ENCODE measurements around the gene SYNPO2.

SYNPO2 gene

DNA sequence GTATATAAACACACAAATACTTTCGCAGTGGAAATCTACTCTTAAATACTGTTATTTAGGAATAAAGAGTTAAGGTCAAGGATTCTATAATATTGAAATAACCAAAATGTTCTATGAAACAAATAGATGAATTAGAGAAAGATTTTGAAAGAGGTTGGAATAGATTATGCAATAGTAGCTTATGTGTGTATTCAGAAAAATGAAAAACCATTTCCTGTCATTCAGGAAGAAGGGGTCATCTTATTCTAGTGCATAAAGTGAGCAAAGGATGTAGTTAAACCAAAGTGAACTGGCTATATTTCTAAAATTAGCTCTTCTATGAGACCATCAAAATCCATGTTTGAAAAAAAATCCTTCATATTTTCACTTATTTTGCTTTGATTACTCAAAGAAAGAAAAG lies 217.0 kb downstream of the SYNPO2 start:
- ATAC-seq (ENCODE audit: insufficient read depth, low read depth) (no peak), DNase-seq (no peak)
- Histone ChIP-seq H3K27me3 (ENCODE audit: insufficient read depth, low read length, poor library complexity) (no peaks in the 10 kb centered on the region), H3K27ac (ENCODE audit: low read length) (no peak overlapping the region), H3K9me3 (ENCODE audit: insufficient read depth, low read length, severe bottlenecking) (no peaks in the 10 kb centered on the region), H3K4me1 (ENCODE audit: insufficient read depth, low read length) (no peaks in the 10 kb centered on the region), H4K20me1 (ENCODE audit: insufficient read depth, low read length) (no peaks in the 10 kb centered on the region), H3K9ac (ENCODE audit: low read depth, low read length) (no peak overlapping the region), H3K4me2 (ENCODE audit: insufficient read depth, low read length) (no peak overlapping the region), H2AFZ (ENCODE audit: low read depth, low read length) (no peak overlapping the region), H3K36me3 (ENCODE audit: insufficient read depth, low read length) (no peaks in the 10 kb centered on the region), H3K79me2 (ENCODE audit: insufficient read depth, low read length) (no peaks in the 10 kb centered on the region), H3K4me3 (ENCODE audit: low read depth in 1 of 2, low read length in 2 of 2) (no peak overlapping the region)
- TF ChIP-seq CTCF (IDR thresholded peaks at IDR 0.05; ENCODE audit: borderline replicate concordance, extremely low read depth, low read length, poor library complexity, severe bottlenecking) (no peak), EZH2 (IDR thresholded peaks at IDR 0.05; ENCODE audit: borderline replicate concordance, low read depth, low read length, severe bottlenecking) (no peak)

GRCh38 chr4:119106036-119107000 lies 217.7 kb downstream of the SYNPO2 start:
- ATAC-seq (ENCODE audit: insufficient read depth, low read depth) (no peak), DNase-seq (no peak)
- Histone ChIP-seq H3K4me2 (ENCODE audit: insufficient read depth, low read length) (no peak overlapping the region), H4K20me1 (ENCODE audit: insufficient read depth, low read length) (no peaks in the 10 kb centered on the region), H3K27ac (ENCODE audit: low read length) (no peak overlapping the region), H3K9me3 (ENCODE audit: insufficient read depth, low read length, severe bottlenecking) (no peaks in the 10 kb centered on the region), H3K4me3 (ENCODE audit: low read depth in 1 of 2, low read length in 2 of 2) (no peak overlapping the region), H3K27me3 (ENCODE audit: insufficient read depth, low read length, poor library complexity) (no peaks in the 10 kb centered on the region), H3K36me3 (ENCODE audit: insufficient read depth, low read length) (no peaks in the 10 kb centered on the region), H3K4me1 (ENCODE audit: insufficient read depth, low read length) (no peaks in the 10 kb centered on the region), H3K79me2 (ENCODE audit: insufficient read depth, low read length) (no peaks in the 10 kb centered on the region), H3K9ac (ENCODE audit: low read depth, low read length) (no peak overlapping the region), H2AFZ (ENCODE audit: low read depth, low read length) (no peak overlapping the region)
- TF ChIP-seq CTCF (IDR thresholded peaks at IDR 0.05; ENCODE audit: borderline replicate concordance, extremely low read depth, low read length, poor library complexity, severe bottlenecking), result no peak
- TF ChIP-seq EZH2 (IDR thresholded peaks at IDR 0.05; ENCODE audit: borderline replicate concordance, low read depth, low read length, severe bottlenecking), result no peak

GRCh38 chr4:119110121-119110520 lies 221.5 kb downstream of the SYNPO2 start:
- ATAC-seq (ENCODE audit: insufficient read depth, low read depth) (no peak), DNase-seq (no peak)
- no peak overlapping the region for H3K4me3 ChIP-seq (ENCODE audit: low read depth in 1 of 2, low read length in 2 of 2)
- no peak overlapping the region for H3K27ac ChIP-seq (ENCODE audit: low read length)
- no peaks in the 10 kb centered on the region for H3K9me3 ChIP-seq (ENCODE audit: insufficient read depth, low read length, severe bottlenecking)
- no peak overlapping the region for H2AFZ ChIP-seq (ENCODE audit: low read depth, low read length)
- no peaks in the 10 kb centered on the region for H3K36me3 ChIP-seq (ENCODE audit: insufficient read depth, low read length)
- H3K79me2 ChIP-seq (ENCODE audit: insufficient read depth, low read length), result no peaks in the 10 kb centered on the region
- TF ChIP-seq EZH2 (IDR thresholded peaks at IDR 0.05; ENCODE audit: borderline replicate concordance, low read depth, low read length, severe bottlenecking), result no peak
- no peak for TF ChIP-seq CTCF (IDR thresholded peaks at IDR 0.05; ENCODE audit: borderline replicate concordance, extremely low read depth, low read length, poor library complexity, severe bottlenecking)
- no peak overlapping the region for H3K9ac ChIP-seq (ENCODE audit: low read depth, low read length)
- no peaks in the 10 kb centered on the region for H4K20me1 ChIP-seq (ENCODE audit: insufficient read depth, low read length)
- H3K4me2 ChIP-seq (ENCODE audit: insufficient read depth, low read length), result no peak overlapping the region
- H3K27me3 ChIP-seq (ENCODE audit: insufficient read depth, low read length, poor library complexity), result no peaks in the 10 kb centered on the region
- peaks cover 3% of the 10 kb centered on the region; the same call in 1 of the 2 replicates for H3K4me1 ChIP-seq (ENCODE audit: insufficient read depth, low read length)

Measured in DND-41 (cell line).